ENCODE data around the gene GPBP1.
"Not testable (repeated sequence)": the region's sequence is repeated elsewhere in the genome, so short reads cannot be mapped to it uniquely, and the experiment has no call there.

GPBP1 gene

GRCh38 chr5:57249265-57249874 is 75.5 kb downstream of the GPBP1 start:
- Histone ChIP-seq H3K36me3 (ENCODE audit: control insufficient read depth in 1 of 2, insufficient read depth in 2 of 2, low read length in 2 of 2) (peaks cover 23 to 45% of the 10 kb centered on the region in 2 donors), H3K27me3 (ENCODE audit: low read depth, low read length) (no peaks in the 10 kb centered on the region), H3K9me3 (ENCODE audit: control insufficient read depth in 1 of 2, low read length in 2 of 2) (no peaks in the 10 kb centered on the region), H3K4me3 (ENCODE audit: low read depth in 1 of 2, low read length in 2 of 2) (no peak overlapping the region), H3K4me1 (ENCODE audit: control insufficient read depth in 1 of 2, insufficient read depth in 2 of 2, low read length in 2 of 2) (no peaks in the 10 kb centered on the region), H3K27ac (ENCODE audit: low read length) (no peak overlapping the region)

- H3K27me3 ChIP-seq (ENCODE audit: low read depth, low read length) = no peaks in the 10 kb centered on the region
- H3K4me3 ChIP-seq (ENCODE audit: low read depth in 1 of 2, low read length in 2 of 2) = no peak overlapping the region
- no peak overlapping the region for H3K27ac ChIP-seq (ENCODE audit: low read length)
- H3K4me1 ChIP-seq (ENCODE audit: control insufficient read depth in 1 of 2, insufficient read depth in 2 of 2, low read length in 2 of 2) = peaks cover 0 to 3% of the 10 kb centered on the region in 2 donors
- H3K36me3 ChIP-seq (ENCODE audit: control insufficient read depth in 1 of 2, insufficient read depth in 2 of 2, low read length in 2 of 2) = peaks cover 21 to 32% of the 10 kb centered on the region in 2 donors
- no peaks in the 10 kb centered on the region for H3K9me3 ChIP-seq (ENCODE audit: control insufficient read depth in 1 of 2, low read length in 2 of 2)
Observed at GRCh38 chr5:57258052-57258451, 84.2 kb downstream of the GPBP1 start.

GRCh38 chr5:57258943-57259342 is 85.1 kb downstream of the GPBP1 start:
- H3K27ac ChIP-seq (ENCODE audit: low read length) = no peak overlapping the region
- peaks cover 0 to 3% of the 10 kb centered on the region in 2 donors for H3K4me1 ChIP-seq (ENCODE audit: control insufficient read depth in 1 of 2, insufficient read depth in 2 of 2, low read length in 2 of 2)
- H3K27me3 ChIP-seq (ENCODE audit: low read depth, low read length) = no peaks in the 10 kb centered on the region
- peaks cover 30 to 34% of the 10 kb centered on the region in 2 donors for H3K36me3 ChIP-seq (ENCODE audit: control insufficient read depth in 1 of 2, insufficient read depth in 2 of 2, low read length in 2 of 2)
- no peak overlapping the region for H3K4me3 ChIP-seq (ENCODE audit: low read depth in 1 of 2, low read length in 2 of 2)
- no peaks in the 10 kb centered on the region for H3K9me3 ChIP-seq (ENCODE audit: control insufficient read depth in 1 of 2, low read length in 2 of 2)

- peaks cover 32 to 34% of the 10 kb centered on the region in 2 donors for H3K36me3 ChIP-seq (ENCODE audit: control insufficient read depth in 1 of 2, insufficient read depth in 2 of 2, low read length in 2 of 2)
- no peak overlapping the region for H3K27ac ChIP-seq (ENCODE audit: low read length)
Observed at GRCh38 chr5:57259704-57260103, 85.8 kb downstream of the GPBP1 start.

GRCh38 chr5:57262541-57262940 is 88.7 kb downstream of the GPBP1 start:
- H3K27me3 ChIP-seq (ENCODE audit: low read depth, low read length) = no peaks in the 10 kb centered on the region
- H3K4me3 ChIP-seq (ENCODE audit: low read depth in 1 of 2, low read length in 2 of 2) = no peak overlapping the region
- no peaks in the 10 kb centered on the region for H3K9me3 ChIP-seq (ENCODE audit: control insufficient read depth in 1 of 2, low read length in 2 of 2)
- H3K27ac ChIP-seq (ENCODE audit: low read length) = no peak overlapping the region
- peaks cover 28 to 34% of the 10 kb centered on the region in 2 donors for H3K36me3 ChIP-seq (ENCODE audit: control insufficient read depth in 1 of 2, insufficient read depth in 2 of 2, low read length in 2 of 2)
- H3K4me1 ChIP-seq (ENCODE audit: control insufficient read depth in 1 of 2, insufficient read depth in 2 of 2, low read length in 2 of 2) = peaks cover 0 to 3% of the 10 kb centered on the region in 2 donors

More at GRCh38 chr5:57259704-57260103, 85.8 kb downstream of the GPBP1 start:
- Histone ChIP-seq H3K4me3 (ENCODE audit: low read depth in 1 of 2, low read length in 2 of 2) (no peak overlapping the region), H3K9me3 (ENCODE audit: control insufficient read depth in 1 of 2, low read length in 2 of 2) (no peaks in the 10 kb centered on the region), H3K27me3 (ENCODE audit: low read depth, low read length) (no peaks in the 10 kb centered on the region), H3K4me1 (ENCODE audit: control insufficient read depth in 1 of 2, insufficient read depth in 2 of 2, low read length in 2 of 2) (peaks cover 0 to 3% of the 10 kb centered on the region in 2 donors)

GRCh38 chr5:57267805-57268204 is 93.9 kb downstream of the GPBP1 start:
- H3K4me3 ChIP-seq (ENCODE audit: low read depth in 1 of 2, low read length in 2 of 2) = no peak overlapping the region
- no peaks in the 10 kb centered on the region for H3K4me1 ChIP-seq (ENCODE audit: control insufficient read depth in 1 of 2, insufficient read depth in 2 of 2, low read length in 2 of 2)
- no peaks in the 10 kb centered on the region for H3K9me3 ChIP-seq (ENCODE audit: control insufficient read depth in 1 of 2, low read length in 2 of 2)
- H3K36me3 ChIP-seq (ENCODE audit: control insufficient read depth in 1 of 2, insufficient read depth in 2 of 2, low read length in 2 of 2) = peaks cover 9 to 15% of the 10 kb centered on the region in 2 donors
- no peak overlapping the region for H3K27ac ChIP-seq (ENCODE audit: low read length)
- no peaks in the 10 kb centered on the region for H3K27me3 ChIP-seq (ENCODE audit: low read depth, low read length)

GRCh38 chr5:57276353-57276752 is 102.5 kb downstream of the GPBP1 start:
- Histone ChIP-seq H3K27me3 (ENCODE audit: low read depth, low read length) (no peaks in the 10 kb centered on the region), H3K27ac (ENCODE audit: low read length) (no peak overlapping the region), H3K36me3 (ENCODE audit: control insufficient read depth in 1 of 2, insufficient read depth in 2 of 2, low read length in 2 of 2) (no peaks in the 10 kb centered on the region), H3K4me3 (ENCODE audit: low read depth in 1 of 2, low read length in 2 of 2) (no peak overlapping the region), H3K9me3 (ENCODE audit: control insufficient read depth in 1 of 2, low read length in 2 of 2) (no peaks in the 10 kb centered on the region), H3K4me1 (ENCODE audit: control insufficient read depth in 1 of 2, insufficient read depth in 2 of 2, low read length in 2 of 2) (no peaks in the 10 kb centered on the region)

GRCh38 chr5:57277085-57277484 is 103.2 kb downstream of the GPBP1 start:
- H3K9me3 ChIP-seq (ENCODE audit: control insufficient read depth in 1 of 2, low read length in 2 of 2) = no peaks in the 10 kb centered on the region
- H3K4me3 ChIP-seq (ENCODE audit: low read depth in 1 of 2, low read length in 2 of 2) = no peak overlapping the region
- H3K36me3 ChIP-seq (ENCODE audit: control insufficient read depth in 1 of 2, insufficient read depth in 2 of 2, low read length in 2 of 2) = no peaks in the 10 kb centered on the region
- no peak overlapping the region for H3K27ac ChIP-seq (ENCODE audit: low read length)
- H3K4me1 ChIP-seq (ENCODE audit: control insufficient read depth in 1 of 2, insufficient read depth in 2 of 2, low read length in 2 of 2) = no peaks in the 10 kb centered on the region
- H3K27me3 ChIP-seq (ENCODE audit: low read depth, low read length) = no peaks in the 10 kb centered on the region

GRCh38 chr5:57280853-57281252 is 107.0 kb downstream of the GPBP1 start:
- Histone ChIP-seq H3K36me3 (ENCODE audit: control insufficient read depth in 1 of 2, insufficient read depth in 2 of 2, low read length in 2 of 2) (no peaks in the 10 kb centered on the region), H3K4me1 (ENCODE audit: control insufficient read depth in 1 of 2, insufficient read depth in 2 of 2, low read length in 2 of 2) (no peaks in the 10 kb centered on the region), H3K27me3 (ENCODE audit: low read depth, low read length) (no peaks in the 10 kb centered on the region), H3K9me3 (ENCODE audit: control insufficient read depth in 1 of 2, low read length in 2 of 2) (no peaks in the 10 kb centered on the region), H3K4me3 (ENCODE audit: low read depth in 1 of 2, low read length in 2 of 2) (no peak overlapping the region), H3K27ac (ENCODE audit: low read length) (no peak overlapping the region)

- H3K27ac ChIP-seq (ENCODE audit: low read length); H3K4me1 ChIP-seq (ENCODE audit: control insufficient read depth in 1 of 2, insufficient read depth in 2 of 2, low read length in 2 of 2); H3K4me3 ChIP-seq (ENCODE audit: low read depth in 1 of 2, low read length in 2 of 2); H3K27me3 ChIP-seq (ENCODE audit: low read depth, low read length); H3K36me3 ChIP-seq (ENCODE audit: control insufficient read depth in 1 of 2, insufficient read depth in 2 of 2, low read length in 2 of 2); H3K9me3 ChIP-seq (ENCODE audit: control insufficient read depth in 1 of 2, low read length in 2 of 2): not testable (repeated sequence)
Observed at GRCh38 chr5:57285084-57285483, 111.2 kb downstream of the GPBP1 start.

GRCh38 chr5:57291894-57292293 is 118.0 kb downstream of the GPBP1 start:
- Histone ChIP-seq H3K9me3 (ENCODE audit: control insufficient read depth in 1 of 2, low read length in 2 of 2) (no peaks in the 10 kb centered on the region), H3K4me1 (ENCODE audit: control insufficient read depth in 1 of 2, insufficient read depth in 2 of 2, low read length in 2 of 2) (peaks cover 0 to 3% of the 10 kb centered on the region in 2 donors), H3K4me3 (ENCODE audit: low read depth in 1 of 2, low read length in 2 of 2) (no peak overlapping the region), H3K36me3 (ENCODE audit: control insufficient read depth in 1 of 2, insufficient read depth in 2 of 2, low read length in 2 of 2) (no peaks in the 10 kb centered on the region), H3K27ac (ENCODE audit: low read length) (no peak overlapping the region), H3K27me3 (ENCODE audit: low read depth, low read length) (no peaks in the 10 kb centered on the region)

GRCh38 chr5:57292336-57292735 is 118.5 kb downstream of the GPBP1 start:
- H3K27ac ChIP-seq (ENCODE audit: low read length) = no peak overlapping the region
- H3K4me1 ChIP-seq (ENCODE audit: control insufficient read depth in 1 of 2, insufficient read depth in 2 of 2, low read length in 2 of 2) = peaks cover 0 to 3% of the 10 kb centered on the region in 2 donors
- no peaks in the 10 kb centered on the region for H3K27me3 ChIP-seq (ENCODE audit: low read depth, low read length)
- H3K4me3 ChIP-seq (ENCODE audit: low read depth in 1 of 2, low read length in 2 of 2) = no peak overlapping the region
- H3K9me3 ChIP-seq (ENCODE audit: control insufficient read depth in 1 of 2, low read length in 2 of 2) = no peaks in the 10 kb centered on the region
- H3K36me3 ChIP-seq (ENCODE audit: control insufficient read depth in 1 of 2, insufficient read depth in 2 of 2, low read length in 2 of 2) = no peaks in the 10 kb centered on the region

Measured in muscle layer of duodenum (tissue), 2 donors.